SK-N-SH treated with all-trans-retinoic acid at 6 μM for 48 hours (cell line): ENCODE results near the gene ARVCF.

Experiments
- ATAC-seq: fragments of 200-7000 bp; cut with Tn5 transposase; 3 replicates; pipeline ENCODE4 v1.9.1; 2020; ENCODE audit warnings: mild to moderate bottlenecking, moderate library complexity
- ARNTL ChIP-seq: fragments of 450-650 bp; formaldehyde crosslinking; IDR thresholded peaks from 2 replicates; pipeline ENCODE4 v1.5.0; 2020; ENCODE audit warnings: low read depth, mild to moderate bottlenecking, moderate library complexity, borderline replicate concordance
- BACH2 ChIP-seq: fragments of 250-450 bp; sonication (Bioruptor Pico); IDR thresholded peaks from 2 replicates; pipeline ENCODE4 v1.9.0; 2021; ENCODE audit warnings: mild to moderate bottlenecking, borderline replicate concordance
- CSDC2 ChIP-seq: fragments of 250-450 bp; sonication (Bioruptor Pico); IDR thresholded peaks from 2 replicates; pipeline ENCODE4 v1.5.0; 2020; ENCODE audit warnings: mild to moderate bottlenecking, moderate library complexity
- ISL1 ChIP-seq: fragments of 250-450 bp; sonication (Bioruptor Pico); IDR thresholded peaks from 2 replicates; pipeline ENCODE4 v2.1.2; 2022; ENCODE audit warnings: mild to moderate bottlenecking, moderate library complexity
- OSR1 ChIP-seq: fragments of 250-450 bp; sonication (Bioruptor Pico); IDR thresholded peaks from 2 replicates; pipeline ENCODE4 v1.8.0; 2022; ENCODE audit warnings: moderate library complexity, mild to moderate bottlenecking, inconsistent platforms
- PPARA ChIP-seq: fragments of 250-450 bp; sonication (Bioruptor Pico); IDR thresholded peaks from 2 replicates; pipeline ENCODE4 v1.5.0; 2020; ENCODE audit warnings: mild to moderate bottlenecking, borderline replicate concordance
- RARB ChIP-seq: fragments of 250-450 bp; sonication (Bioruptor Pico); IDR thresholded peaks from 2 replicates; pipeline ENCODE4 v1.8.0; 2021; ENCODE audit warnings: mild to moderate bottlenecking, moderate library complexity
- TCF4 ChIP-seq: fragments of 250-450 bp; sonication (Bioruptor Pico); IDR thresholded peaks from 2 replicates; pipeline ENCODE4 v1.8.0; 2021; ENCODE audit warnings: mild to moderate bottlenecking, moderate library complexity, borderline replicate concordance
- TOX ChIP-seq: fragments of 250-450 bp; sonication (Bioruptor Pico); IDR thresholded peaks from 2 replicates; pipeline ENCODE4 v1.8.0; 2021; ENCODE audit warnings: mild to moderate bottlenecking, moderate library complexity, borderline replicate concordance
- ZC3H10 ChIP-seq: fragments of 250-450 bp; sonication (Bioruptor Pico); IDR thresholded peaks from 2 replicates; pipeline ENCODE4 v1.5.1; 2021; ENCODE audit warnings: mild to moderate bottlenecking, moderate library complexity
- ZFP3 ChIP-seq: fragments of 250-450 bp; sonication (Bioruptor Pico); IDR thresholded peaks from 2 replicates; pipeline ENCODE4 v1.5.0; 2020; ENCODE audit warnings: mild to moderate bottlenecking, moderate library complexity
- ZFP30 ChIP-seq: fragments of 450-650 bp; formaldehyde crosslinking; IDR thresholded peaks from 2 replicates; pipeline ENCODE4 v1.5.0; 2022; ENCODE audit warnings: mild to moderate bottlenecking, moderate library complexity
- ZNF70 ChIP-seq: fragments of 450-650 bp; formaldehyde crosslinking; IDR thresholded peaks from 2 replicates; pipeline ENCODE4 v1.5.0; 2020; ENCODE audit warnings: mild to moderate bottlenecking, moderate library complexity
- ZNF8 ChIP-seq: fragments of 450-650 bp; formaldehyde crosslinking; IDR thresholded peaks from 2 replicates; pipeline ENCODE4 v1.5.0; 2020; ENCODE audit warnings: mild to moderate bottlenecking, moderate library complexity
- TF ChIP-seq, protein P1 (sequence below): fragments of 250-450 bp; sonication (Bioruptor Pico); IDR thresholded peaks from 2 replicates; pipeline ENCODE4 v1.5.0; 2020; ENCODE audit warnings: mild to moderate bottlenecking, moderate library complexity
- TF ChIP-seq, protein P2 (sequence below): fragments of 250-450 bp; sonication (Bioruptor Pico); IDR thresholded peaks from 2 replicates; pipeline ENCODE4 v1.5.1; 2021; ENCODE audit warnings: mild to moderate bottlenecking, moderate library complexity
- TF ChIP-seq, protein P3 (sequence below): fragments of 250-450 bp; sonication (Bioruptor Pico); IDR thresholded peaks from 2 replicates; pipeline ENCODE4 v1.8.0; 2021; ENCODE audit warnings: low read depth, mild to moderate bottlenecking, moderate library complexity, borderline replicate concordance

Gene ARVCF

DNA sequence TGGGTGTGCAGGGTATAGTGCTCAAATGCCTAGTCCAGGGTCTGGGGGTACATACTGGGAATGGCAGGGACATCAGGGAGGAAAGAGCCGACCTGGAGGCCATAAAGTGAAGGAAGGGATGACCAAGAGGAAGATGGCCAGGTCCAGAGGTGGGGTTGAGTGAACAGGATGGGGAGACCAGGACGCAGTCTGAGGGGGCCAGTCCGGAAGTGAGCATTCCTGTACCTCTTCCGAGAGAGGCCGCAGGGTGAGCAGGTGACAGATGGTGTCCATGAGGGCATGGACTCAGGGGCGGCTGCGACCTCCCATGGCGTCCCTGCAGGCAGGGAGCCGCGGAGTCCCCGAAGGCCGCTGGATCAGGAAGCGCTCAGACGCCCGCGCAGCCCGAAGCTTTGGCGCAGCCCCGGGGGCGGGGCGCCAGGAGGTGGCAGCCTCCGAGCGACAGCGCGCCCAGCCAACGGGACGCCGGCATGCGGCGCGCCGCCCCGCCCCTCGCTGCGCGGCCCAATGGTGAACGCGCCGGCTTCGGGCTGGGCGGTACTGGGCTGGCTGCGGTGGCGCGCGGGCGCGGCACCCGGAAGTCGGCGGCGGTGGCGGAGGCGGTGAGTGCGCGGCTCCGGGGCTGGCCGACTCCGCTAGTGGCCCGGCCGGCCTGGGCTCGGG, 4.0 kb upstream of the ARVCF start, which contains the start of gene TANGO2:
Gene TANGO2, plus strand, starts transcription at position 578 of the 663 bp plus-strand sequence. CDS start 15,689 bp downstream, outside the sequence.
- TF ChIP-seq ISL1 (CRISPR knock-in tag) (no peak), PPARA (CRISPR knock-in tag) (no peak), BACH2 (CRISPR knock-in tag) (no peak), RARB (CRISPR knock-in tag) (no peak), ARNTL (CRISPR knock-in tag) (no peak)
- TF ChIP-seq, protein P1, sequence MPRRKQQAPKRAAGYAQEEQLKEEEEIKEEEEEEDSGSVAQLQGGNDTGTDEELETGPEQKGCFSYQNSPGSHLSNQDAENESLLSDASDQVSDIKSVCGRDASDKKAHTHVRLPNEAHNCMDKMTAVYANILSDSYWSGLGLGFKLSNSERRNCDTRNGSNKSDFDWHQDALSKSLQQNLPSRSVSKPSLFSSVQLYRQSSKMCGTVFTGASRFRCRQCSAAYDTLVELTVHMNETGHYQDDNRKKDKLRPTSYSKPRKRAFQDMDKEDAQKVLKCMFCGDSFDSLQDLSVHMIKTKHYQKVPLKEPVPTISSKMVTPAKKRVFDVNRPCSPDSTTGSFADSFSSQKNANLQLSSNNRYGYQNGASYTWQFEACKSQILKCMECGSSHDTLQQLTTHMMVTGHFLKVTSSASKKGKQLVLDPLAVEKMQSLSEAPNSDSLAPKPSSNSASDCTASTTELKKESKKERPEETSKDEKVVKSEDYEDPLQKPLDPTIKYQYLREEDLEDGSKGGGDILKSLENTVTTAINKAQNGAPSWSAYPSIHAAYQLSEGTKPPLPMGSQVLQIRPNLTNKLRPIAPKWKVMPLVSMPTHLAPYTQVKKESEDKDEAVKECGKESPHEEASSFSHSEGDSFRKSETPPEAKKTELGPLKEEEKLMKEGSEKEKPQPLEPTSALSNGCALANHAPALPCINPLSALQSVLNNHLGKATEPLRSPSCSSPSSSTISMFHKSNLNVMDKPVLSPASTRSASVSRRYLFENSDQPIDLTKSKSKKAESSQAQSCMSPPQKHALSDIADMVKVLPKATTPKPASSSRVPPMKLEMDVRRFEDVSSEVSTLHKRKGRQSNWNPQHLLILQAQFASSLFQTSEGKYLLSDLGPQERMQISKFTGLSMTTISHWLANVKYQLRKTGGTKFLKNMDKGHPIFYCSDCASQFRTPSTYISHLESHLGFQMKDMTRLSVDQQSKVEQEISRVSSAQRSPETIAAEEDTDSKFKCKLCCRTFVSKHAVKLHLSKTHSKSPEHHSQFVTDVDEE = no peak
- TF ChIP-seq, protein P2, sequence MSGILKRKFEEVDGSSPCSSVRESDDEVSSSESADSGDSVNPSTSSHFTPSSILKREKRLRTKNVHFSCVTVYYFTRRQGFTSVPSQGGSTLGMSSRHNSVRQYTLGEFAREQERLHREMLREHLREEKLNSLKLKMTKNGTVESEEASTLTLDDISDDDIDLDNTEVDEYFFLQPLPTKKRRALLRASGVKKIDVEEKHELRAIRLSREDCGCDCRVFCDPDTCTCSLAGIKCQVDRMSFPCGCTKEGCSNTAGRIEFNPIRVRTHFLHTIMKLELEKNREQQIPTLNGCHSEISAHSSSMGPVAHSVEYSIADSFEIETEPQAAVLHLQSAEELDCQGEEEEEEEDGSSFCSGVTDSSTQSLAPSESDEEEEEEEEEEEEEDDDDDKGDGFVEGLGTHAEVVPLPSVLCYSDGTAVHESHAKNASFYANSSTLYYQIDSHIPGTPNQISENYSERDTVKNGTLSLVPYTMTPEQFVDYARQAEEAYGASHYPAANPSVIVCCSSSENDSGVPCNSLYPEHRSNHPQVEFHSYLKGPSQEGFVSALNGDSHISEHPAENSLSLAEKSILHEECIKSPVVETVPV = no peak
- ATAC-seq = peak; percentile 93

DNA sequence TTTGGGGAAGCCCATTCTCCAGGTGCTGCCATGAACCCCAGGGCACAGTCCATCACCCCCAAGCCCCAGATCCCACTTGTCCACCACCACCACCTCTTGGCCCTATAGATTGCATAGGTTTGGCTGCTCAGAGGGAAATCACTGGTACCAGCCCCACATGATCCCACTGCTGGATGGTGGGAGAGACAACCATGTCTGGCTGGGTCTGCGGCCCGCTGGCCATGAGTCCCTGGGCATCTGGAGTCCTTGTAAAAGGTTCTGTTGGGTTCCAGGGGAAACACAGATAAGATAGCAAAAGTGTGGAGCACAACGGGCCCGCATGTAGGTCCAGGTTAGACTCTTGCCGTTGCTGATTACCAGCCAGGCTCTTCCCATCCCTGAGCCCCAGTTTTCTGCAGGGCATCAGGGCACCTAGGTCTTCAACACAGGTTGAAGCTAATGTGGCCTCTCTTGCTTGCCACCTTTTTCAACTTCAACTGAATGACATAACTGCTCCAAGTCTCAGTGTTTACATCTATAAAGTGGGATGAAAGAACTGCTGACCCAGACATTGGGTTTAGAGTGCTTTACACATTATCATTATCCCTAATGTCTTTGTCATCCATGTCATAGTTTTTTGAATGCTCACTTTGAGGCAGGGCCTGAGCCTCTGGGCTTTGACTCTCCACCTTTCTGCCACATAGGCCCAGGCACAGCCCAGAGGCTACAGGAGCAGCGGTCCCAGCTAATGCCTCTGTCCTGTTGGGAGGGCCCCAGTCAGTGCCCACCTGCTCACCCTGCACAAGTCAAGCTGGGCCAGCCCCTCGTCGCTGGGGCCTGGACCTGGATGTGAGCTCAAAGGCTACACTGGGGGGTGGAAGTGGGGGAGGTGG, 3.3 kb upstream of the ARVCF start:
- TF ChIP-seq, protein P3, sequence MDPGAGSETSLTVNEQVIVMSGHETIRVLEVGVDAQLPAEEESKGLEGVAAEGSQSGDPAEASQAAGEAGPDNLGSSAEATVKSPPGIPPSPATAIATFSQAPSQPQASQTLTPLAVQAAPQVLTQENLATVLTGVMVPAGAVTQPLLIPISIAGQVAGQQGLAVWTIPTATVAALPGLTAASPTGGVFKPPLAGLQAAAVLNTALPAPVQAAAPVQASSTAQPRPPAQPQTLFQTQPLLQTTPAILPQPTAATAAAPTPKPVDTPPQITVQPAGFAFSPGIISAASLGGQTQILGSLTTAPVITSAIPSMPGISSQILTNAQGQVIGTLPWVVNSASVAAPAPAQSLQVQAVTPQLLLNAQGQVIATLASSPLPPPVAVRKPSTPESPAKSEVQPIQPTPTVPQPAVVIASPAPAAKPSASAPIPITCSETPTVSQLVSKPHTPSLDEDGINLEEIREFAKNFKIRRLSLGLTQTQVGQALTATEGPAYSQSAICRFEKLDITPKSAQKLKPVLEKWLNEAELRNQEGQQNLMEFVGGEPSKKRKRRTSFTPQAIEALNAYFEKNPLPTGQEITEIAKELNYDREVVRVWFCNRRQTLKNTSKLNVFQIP (CRISPR knock-in tag) = no peak
- TF ChIP-seq PPARA (CRISPR knock-in tag) (no peak), TOX (CRISPR knock-in tag) (no peak), ZC3H10 (CRISPR knock-in tag) (no peak), RARB (CRISPR knock-in tag) (no peak), OSR1 (CRISPR knock-in tag) (no peak), ZNF8 (CRISPR knock-in tag) (no peak), ZFP30 (no peak), TCF4 (CRISPR knock-in tag) (no peak), CSDC2 (CRISPR knock-in tag) (no peak), ZFP3 (CRISPR knock-in tag) (no peak)
- TF ChIP-seq, protein P1 = no peak
- TF ChIP-seq, protein P2 = no peak
- no peak for ATAC-seq

DNA sequence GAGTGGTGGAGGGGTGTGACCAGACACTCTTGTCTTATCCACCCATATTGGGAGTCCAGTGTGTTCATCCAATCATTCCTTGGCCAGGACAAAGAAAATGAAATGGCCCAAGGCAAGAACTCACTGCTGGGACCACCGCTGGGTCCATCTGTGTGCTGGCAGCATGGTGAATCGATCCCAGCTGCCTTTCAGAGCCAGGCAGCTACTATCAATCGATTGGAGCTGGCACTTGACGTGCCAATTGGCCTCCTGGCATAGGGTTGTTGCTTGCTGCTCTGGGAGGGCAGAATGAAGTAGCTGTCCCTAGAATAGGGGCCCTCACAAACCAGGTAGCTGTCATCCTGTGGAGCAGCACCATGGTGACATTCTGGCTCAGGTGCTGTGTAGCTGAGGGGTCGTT, 1.4 kb upstream of the ARVCF start:
- no peak for ATAC-seq
- no peak for TF ChIP-seq ZNF70 (CRISPR knock-in tag)
- TF ChIP-seq ZC3H10 (CRISPR knock-in tag) = no peak
- no peak for TF ChIP-seq BACH2 (CRISPR knock-in tag)
